A549 (cell line): ENCODE results near the gene JMJD4.
"Not testable (repeated sequence)": the region's sequence is repeated elsewhere in the genome, so short reads cannot be mapped to it uniquely, and the experiment has no call there.

Experiments used
- CEBPB ChIP-seq, 2 experiments: fragments of >200 bp in 1 of 2; sonication (Bioruptor Twin) in 1 of 2; formaldehyde crosslinking in 1 of 2; IDR thresholded peaks; 2 replicates each; pipeline ENCODE4 v1.6.1; 2012 to 2016
- CHD2 ChIP-seq: fragments of 150-350 bp; IDR thresholded peaks from 2 replicates; pipeline ENCODE4 v1.6.1; 2014; ENCODE audit warnings: low read length; ENCODE audit not compliant: partially characterized antibody
- CHD4 ChIP-seq: fragments of 200-600 bp; sonication (generic); IDR thresholded peaks from 2 replicates; pipeline ENCODE4 v1.6.1; 2016; ENCODE audit warnings: antibody characterized with exemption, mild to moderate bottlenecking, borderline replicate concordance
- CTCF ChIP-seq: fragments of >200 bp; sonication (Bioruptor Twin); formaldehyde crosslinking; IDR thresholded peaks from 3 replicates; pipeline ENCODE4 v1.5.1; 2016
- EP300 ChIP-seq, 2 experiments: fragments of >200 bp; sonication (Bioruptor Twin); formaldehyde crosslinking; IDR thresholded peaks; 2 replicates in 1 of 2; 3 replicates in 1 of 2; pipeline ENCODE4 v1.6.1; 2016 to 2017
- HOXA7 ChIP-seq: fragments of 250-450 bp; sonication (Bioruptor Pico); IDR thresholded peaks from 2 replicates; pipeline ENCODE4 v1.5.0; 2020; ENCODE audit warnings: mild to moderate bottlenecking, moderate library complexity
- MAX ChIP-seq: IDR thresholded peaks from 2 replicates; pipeline ENCODE4 v1.6.1; 2012
- NFE2L2 ChIP-seq: fragments of 150-350 bp; conservative IDR thresholded peaks from 2 replicates; pipeline ENCODE4 v1.6.1; 2014; ENCODE audit warnings: low read length
- NR3C1 ChIP-seq: fragments of >200 bp; sonication (Bioruptor Twin); formaldehyde crosslinking; IDR thresholded peaks from 3 replicates; pipeline ENCODE4 v1.6.1; 2017
- POLR2A ChIP-seq: IDR thresholded peaks from 2 replicates; pipeline ENCODE4 v1.6.1; 2012; ENCODE audit warnings: mild to moderate bottlenecking, low read length
- RAD21 ChIP-seq, 2 experiments: fragments of >200 bp in 1 of 2; sonication (Bioruptor Twin) in 1 of 2; formaldehyde crosslinking in 1 of 2; IDR thresholded peaks in 1 of 2; conservative IDR thresholded peaks in 1 of 2; 2 replicates in 1 of 2; 3 replicates in 1 of 2; pipeline ENCODE4 v1.6.1; 2012 to 2018; ENCODE audit warnings: inconsistent platforms in 1 of 2
- REST ChIP-seq: fragments of 200-600 bp; sonication (generic); IDR thresholded peaks from 2 replicates; pipeline ENCODE4 v1.6.1; 2016; ENCODE audit warnings: antibody characterized with exemption, mild to moderate bottlenecking, moderate library complexity
- RFX5 ChIP-seq: fragments of 450-650 bp; IDR thresholded peaks from 2 replicates; pipeline ENCODE4 v1.7.1; 2014; ENCODE audit warnings: antibody characterized with exemption, mild to moderate bottlenecking, moderate library complexity
- ZFP36 ChIP-seq: fragments of 450-650 bp; IDR thresholded peaks from 2 replicates; pipeline ENCODE4 v1.6.1; 2014; ENCODE audit warnings: borderline replicate concordance; ENCODE audit not compliant: partially characterized antibody

- TF ChIP-seq CTCF; HOXA7 (CRISPR knock-in tag); RAD21 (conservative IDR thresholded peaks at IDR 0.05 in 1 of 2, IDR thresholded peaks at IDR 0.05 in 1 of 2); RFX5; POLR2A; REST; MAX; CHD4; CEBPB (IDR thresholded peaks at IDR 0.05); EP300 (IDR thresholded peaks at IDR 0.05); NR3C1; ZFP36; NFE2L2; CHD2: not testable (repeated sequence)
Measured at GRCh38 chr1:227710474-227710873, 24.6 kb downstream of the JMJD4 start.
